ENCODE measurements around the gene PPIL4.

The PPIL4 gene

DNA sequence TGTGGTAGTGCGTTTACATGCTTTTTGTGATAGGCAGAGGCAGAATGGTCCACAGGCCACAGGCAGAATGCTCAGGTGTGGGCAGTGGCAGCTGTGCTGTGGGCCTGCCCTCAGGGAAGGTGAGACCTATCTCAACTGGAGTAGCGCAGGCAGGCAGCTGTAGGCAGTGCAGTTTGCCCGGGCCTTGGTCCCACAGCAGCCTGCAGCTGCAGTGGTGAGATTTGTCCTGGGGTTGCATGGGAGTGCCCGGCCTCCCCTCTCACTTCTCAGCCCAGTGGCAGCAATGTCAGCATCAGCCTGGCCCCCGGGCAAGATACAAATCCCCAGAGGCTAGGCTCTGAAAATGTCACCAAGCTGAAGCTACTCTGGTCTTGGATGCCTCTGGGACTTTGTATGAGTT, 6.1 kb upstream of the PPIL4 start:
- Histone ChIP-seq H2AFZ (ENCODE audit: low read length) (no peak overlapping the region), H3K9me3 (replicated peaks; ENCODE audit: insufficient read depth, low read length) (no peaks in the 10 kb centered on the region), H3K4me3 (ENCODE audit: low read length) (no peak overlapping the region), H3K79me2 (ENCODE audit: low read length) (no peaks in the 10 kb centered on the region), H3K27me3 (replicated peaks; ENCODE audit: insufficient read depth, low read length) (peaks cover 3% of the 10 kb centered on the region; the same call in 1 of the 2 replicates), H3K4me1 (ENCODE audit: low read length) (no peaks in the 10 kb centered on the region), H3K9ac (ENCODE audit: low read length) (no peak overlapping the region), H3F3A (ENCODE audit: insufficient read depth, low read length) (no peaks in the 10 kb centered on the region), H3K36me3 (replicated peaks; ENCODE audit: insufficient read depth, low read length) (no peaks in the 10 kb centered on the region), H3K4me2 (ENCODE audit: low read depth, low read length) (no peak overlapping the region), H3K27ac (ENCODE audit: low read length) (no peak overlapping the region), H4K20me1 (ENCODE audit: insufficient read depth, low read length) (no peaks in the 10 kb centered on the region), H3K9me2 (replicated peaks; ENCODE audit: insufficient read depth, low read length) (no peaks in the 10 kb centered on the region)
- no peak for TF ChIP-seq EZH2 (optimal IDR thresholded peaks at IDR 0.05; ENCODE audit: low read depth, low read length)
- TF ChIP-seq EZH2phosphoT487 (IDR thresholded peaks at IDR 0.05; ENCODE audit: low read length), result no peak
- TF ChIP-seq, protein P1, sequence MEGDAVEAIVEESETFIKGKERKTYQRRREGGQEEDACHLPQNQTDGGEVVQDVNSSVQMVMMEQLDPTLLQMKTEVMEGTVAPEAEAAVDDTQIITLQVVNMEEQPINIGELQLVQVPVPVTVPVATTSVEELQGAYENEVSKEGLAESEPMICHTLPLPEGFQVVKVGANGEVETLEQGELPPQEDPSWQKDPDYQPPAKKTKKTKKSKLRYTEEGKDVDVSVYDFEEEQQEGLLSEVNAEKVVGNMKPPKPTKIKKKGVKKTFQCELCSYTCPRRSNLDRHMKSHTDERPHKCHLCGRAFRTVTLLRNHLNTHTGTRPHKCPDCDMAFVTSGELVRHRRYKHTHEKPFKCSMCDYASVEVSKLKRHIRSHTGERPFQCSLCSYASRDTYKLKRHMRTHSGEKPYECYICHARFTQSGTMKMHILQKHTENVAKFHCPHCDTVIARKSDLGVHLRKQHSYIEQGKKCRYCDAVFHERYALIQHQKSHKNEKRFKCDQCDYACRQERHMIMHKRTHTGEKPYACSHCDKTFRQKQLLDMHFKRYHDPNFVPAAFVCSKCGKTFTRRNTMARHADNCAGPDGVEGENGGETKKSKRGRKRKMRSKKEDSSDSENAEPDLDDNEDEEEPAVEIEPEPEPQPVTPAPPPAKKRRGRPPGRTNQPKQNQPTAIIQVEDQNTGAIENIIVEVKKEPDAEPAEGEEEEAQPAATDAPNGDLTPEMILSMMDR (IDR thresholded peaks at IDR 0.05; ENCODE audit: low read length), result no peak
- DNase-seq, result no peak

DNA sequence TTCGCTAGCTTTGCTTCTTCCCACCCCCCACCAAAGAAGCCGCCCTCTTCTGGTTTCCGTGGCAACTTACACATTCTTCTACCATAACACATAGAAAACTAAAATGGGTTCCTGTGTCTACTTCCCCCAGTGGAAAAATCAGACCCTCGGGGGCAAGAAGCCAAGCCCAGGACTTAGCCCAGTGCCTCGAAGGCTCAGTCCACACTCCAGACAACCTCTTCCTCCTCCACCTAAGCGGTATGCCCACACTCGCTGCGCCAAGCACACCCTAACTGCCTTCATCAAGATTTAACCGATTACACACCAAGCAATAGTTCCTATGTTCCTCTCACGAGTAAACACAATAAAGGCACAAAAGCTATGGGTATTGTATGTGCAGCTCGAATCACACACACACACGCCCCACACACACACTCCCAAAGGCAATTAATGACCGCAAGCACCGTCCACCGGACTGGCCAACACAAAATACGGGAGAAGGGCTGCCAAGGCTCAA, 537 bp downstream of the PPIL4 start:
- H3K9ac ChIP-seq (ENCODE audit: low read length), result peak overlapping the region; percentile 93
- H3K27ac ChIP-seq (ENCODE audit: low read length), result peak overlapping the region; percentile 83
- no peaks in the 10 kb centered on the region for H3K4me1 ChIP-seq (ENCODE audit: low read length)
- H2AFZ ChIP-seq (ENCODE audit: low read length), result peak overlapping the region; percentile 81
- H3F3A ChIP-seq (ENCODE audit: insufficient read depth, low read length), result no peaks in the 10 kb centered on the region; the same call in 1 of the 2 replicates
- H3K4me2 ChIP-seq (ENCODE audit: low read depth, low read length), result peak overlapping the region; percentile 76
- TF ChIP-seq EZH2 (optimal IDR thresholded peaks at IDR 0.05; ENCODE audit: low read depth, low read length) (no peak), EZH2phosphoT487 (IDR thresholded peaks at IDR 0.05; ENCODE audit: low read length) (no peak)
- TF ChIP-seq, protein P1 (IDR thresholded peaks at IDR 0.05; ENCODE audit: low read length), result 0 out of 2 replicates have a peak, but pooled peaks have one; percentile 9
- no peaks in the 10 kb centered on the region for H3K9me2 ChIP-seq (replicated peaks; ENCODE audit: insufficient read depth, low read length)
- peaks cover 3% of the 10 kb centered on the region; the same call in 1 of the 2 replicates for H3K27me3 ChIP-seq (replicated peaks; ENCODE audit: insufficient read depth, low read length)
- H3K79me2 ChIP-seq (ENCODE audit: low read length), result peaks cover 35% of the 10 kb centered on the region
- peak overlapping the region; percentile 86 for H3K4me3 ChIP-seq (ENCODE audit: low read length)
- peak; percentile 10 for DNase-seq
- no peaks in the 10 kb centered on the region for H3K36me3 ChIP-seq (replicated peaks; ENCODE audit: insufficient read depth, low read length)
- H4K20me1 ChIP-seq (ENCODE audit: insufficient read depth, low read length), result no peaks in the 10 kb centered on the region
- no peaks in the 10 kb centered on the region for H3K9me3 ChIP-seq (replicated peaks; ENCODE audit: insufficient read depth, low read length)

DNA sequence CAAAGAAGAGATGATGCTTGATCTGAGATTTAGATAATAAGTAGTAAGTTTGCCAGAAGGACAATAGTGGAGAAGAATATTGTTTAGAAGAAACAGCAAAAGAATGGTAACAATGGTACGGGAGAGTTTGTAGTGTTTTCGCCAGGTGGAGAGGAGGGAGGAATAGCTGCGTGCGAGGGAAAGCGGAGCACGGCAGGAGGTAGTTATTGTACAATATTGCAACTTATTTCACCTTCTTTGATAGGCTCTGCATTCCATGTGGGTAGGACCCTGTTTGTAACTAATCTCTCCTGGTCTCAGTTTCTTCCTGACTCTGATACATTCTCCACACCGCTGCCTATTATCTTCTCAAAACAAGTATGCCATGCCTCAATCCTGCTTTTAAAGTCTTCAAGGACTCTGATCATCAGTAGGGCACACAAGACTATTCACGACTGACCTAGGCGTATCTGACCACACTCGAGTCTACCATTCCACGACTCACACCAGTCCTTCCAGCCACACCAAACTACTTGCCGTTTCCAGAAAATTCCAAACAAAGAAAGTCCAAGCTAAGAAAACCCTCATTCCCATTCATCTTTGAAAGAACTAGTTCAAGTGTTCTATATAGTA, 1.1 kb downstream of the PPIL4 start:
- no peak overlapping the region for H2AFZ ChIP-seq (ENCODE audit: low read length)
- H3K27me3 ChIP-seq (replicated peaks; ENCODE audit: insufficient read depth, low read length), result peaks cover 3% of the 10 kb centered on the region; the same call in 1 of the 2 replicates
- H3K9ac ChIP-seq (ENCODE audit: low read length), result peak overlapping the region; percentile 93; the same call in 1 of the 2 replicates
- H3K9me2 ChIP-seq (replicated peaks; ENCODE audit: insufficient read depth, low read length), result no peaks in the 10 kb centered on the region
- H3K4me3 ChIP-seq (ENCODE audit: low read length), result peak overlapping the region; percentile 86
- peaks cover 35% of the 10 kb centered on the region for H3K79me2 ChIP-seq (ENCODE audit: low read length)
- no peaks in the 10 kb centered on the region for H3K36me3 ChIP-seq (replicated peaks; ENCODE audit: insufficient read depth, low read length)
- no peaks in the 10 kb centered on the region; the same call in 1 of the 2 replicates for H3F3A ChIP-seq (ENCODE audit: insufficient read depth, low read length)
- no peaks in the 10 kb centered on the region for H3K9me3 ChIP-seq (replicated peaks; ENCODE audit: insufficient read depth, low read length)
- no peak overlapping the region for H3K27ac ChIP-seq (ENCODE audit: low read length)
- no peaks in the 10 kb centered on the region for H4K20me1 ChIP-seq (ENCODE audit: insufficient read depth, low read length)
- peak overlapping the region; percentile 76 for H3K4me2 ChIP-seq (ENCODE audit: low read depth, low read length)
- TF ChIP-seq EZH2 (optimal IDR thresholded peaks at IDR 0.05; ENCODE audit: low read depth, low read length) (no peak), EZH2phosphoT487 (IDR thresholded peaks at IDR 0.05; ENCODE audit: low read length) (no peak)
- TF ChIP-seq, protein P1 (IDR thresholded peaks at IDR 0.05; ENCODE audit: low read length), result no peak
- no peak for DNase-seq
- no peaks in the 10 kb centered on the region for H3K4me1 ChIP-seq (ENCODE audit: low read length)

Measured in MM.1S (cell line).